GM18951 (cell line): ENCODE data around the gene PNPLA5.

Source experiments
- POLR2A ChIP-seq: IDR thresholded peaks from 4 replicates; pipeline ENCODE4 v1.6.1; 2011; ENCODE audit warnings: mild to moderate bottlenecking; ENCODE audit not compliant: insufficient read length, insufficient read depth; ENCODE audit errors: extremely low read depth
- in situ Hi-C: fragments of 300-500 bp; cut with MboI; formaldehyde crosslinking; loops from one replicate; pipeline ENCODE4 v1.12.0; 2022; ENCODE audit warnings: low sequenced_read_pairs, mixed read lengths, inconsistent platforms; ENCODE audit not compliant: unreplicated experiment

Gene PNPLA5

GRCh38 chr22:43852573-43853327 lies 39.1 kb downstream of the PNPLA5 start:
- no peak for TF ChIP-seq POLR2A
- in situ Hi-C loops = no loop called here

- TF ChIP-seq POLR2A = no peak
Measured at GRCh38 chr22:43851979-43852307, 39.9 kb downstream of the PNPLA5 start.

GRCh38 chr22:43851058-43851978 lies 40.5 kb downstream of the PNPLA5 start:
- in situ Hi-C loops = no loop called here
- TF ChIP-seq POLR2A = no peak

More at GRCh38 chr22:43851979-43852307, 39.9 kb downstream of the PNPLA5 start:
- in situ Hi-C loops = no loop called here

- in situ Hi-C loops = no loop called here
- TF ChIP-seq POLR2A = no peak
Measured at GRCh38 chr22:43850529-43850928, 41.3 kb downstream of the PNPLA5 start.

- no peak for TF ChIP-seq POLR2A
- in situ Hi-C loops = no loop called here
Measured at GRCh38 chr22:43849731-43850130, 42.1 kb downstream of the PNPLA5 start.

- no peak for TF ChIP-seq POLR2A
- in situ Hi-C loops = no loop called here
Measured at GRCh38 chr22:43848366-43849171, 43.2 kb downstream of the PNPLA5 start.

GRCh38 chr22:43847376-43848289 lies 44.2 kb downstream of the PNPLA5 start:
- in situ Hi-C loops = no loop called here
- TF ChIP-seq POLR2A = no peak

GRCh38 chr22:43846966-43847365 lies 44.8 kb downstream of the PNPLA5 start:
- in situ Hi-C loops = no loop called here
- no peak for TF ChIP-seq POLR2A

GRCh38 chr22:43845981-43846380 lies 45.8 kb downstream of the PNPLA5 start:
- in situ Hi-C loops = no loop called here
- no peak for TF ChIP-seq POLR2A

GRCh38 chr22:43844560-43845545 lies 47.0 kb downstream of the PNPLA5 start:
- no peak for TF ChIP-seq POLR2A
- in situ Hi-C loops = no loop called here
